ENCODE data around the gene SUCO. TPM values are rescaled to one million over a fixed set of nuclear protein-coding genes. Genes with fewer than 3 reads are reported as not detected.

Gene SUCO
- total RNA-seq, 1 experiment from 2014 or later = 37.7 TPM

DNA sequence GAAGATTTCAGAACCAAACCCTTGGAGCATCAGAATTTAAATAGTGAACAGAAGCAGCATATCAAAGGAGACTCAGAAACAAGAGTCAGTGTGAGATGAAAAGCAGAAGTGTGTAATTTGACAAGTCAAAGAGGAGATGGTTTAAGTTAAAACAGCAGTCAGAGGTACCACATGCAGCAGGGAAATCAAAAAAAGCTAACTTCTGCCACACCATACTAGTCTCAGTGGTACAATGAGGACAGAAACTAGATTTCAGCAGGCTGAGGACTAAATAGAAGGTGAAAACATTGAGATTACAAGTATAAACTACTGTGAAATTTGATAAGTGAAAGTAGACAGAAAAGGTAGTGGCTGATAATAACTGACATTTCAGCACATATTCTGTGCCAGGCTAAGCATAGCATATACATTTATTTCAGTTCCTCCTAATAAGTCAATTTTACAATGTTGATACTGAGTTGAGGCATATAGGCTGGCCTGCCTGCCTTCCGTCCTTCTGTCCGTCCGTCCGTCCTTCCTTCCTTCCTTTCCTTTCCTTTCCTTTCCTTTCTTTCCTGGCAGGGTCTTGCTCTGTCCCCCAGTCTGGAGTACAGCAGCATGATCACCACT lies 12.6 kb downstream of the SUCO start:
- no peak overlapping the region for H2BK20ac ChIP-seq (ENCODE audit: low read depth, low read length, poor library complexity, severe bottlenecking)
- H2AFZ ChIP-seq (ENCODE audit: low read length) = no peak overlapping the region
- H4K5ac ChIP-seq (ENCODE audit: insufficient read length, low read depth, low read length) = no peak overlapping the region
- no peak overlapping the region for H4K91ac ChIP-seq (ENCODE audit: insufficient read length, low read depth, low read length)
- no peak overlapping the region for H2AK5ac ChIP-seq (ENCODE audit: insufficient read length, low read length)
- Mint-ChIP-seq H3K27me3 (ENCODE audit: low read depth) (no peaks in the 10 kb centered on the region), H3K36me3 (ENCODE audit: insufficient read depth in 1 of 3, low read depth in 3 of 3) (peaks cover 0 to 2% (median 0%) of the 10 kb centered on the region in 3 experiments; a peak in 2 of 7 replicates), H3K27ac (no peak overlapping the region), H3K4me3 (no peak overlapping the region), H3K9me3 (no peaks in the 10 kb centered on the region), H3K4me1 (peaks cover 41 to 42% of the 10 kb centered on the region in 2 experiments)
- H3K27me3 ChIP-seq (ENCODE audit: insufficient read depth, low read length) = no peaks in the 10 kb centered on the region
- H3K27ac ChIP-seq (ENCODE audit: insufficient read length, low read depth, low read length) = no peak overlapping the region
- no peak overlapping the region for H3T11ph ChIP-seq (ENCODE audit: low read length)
- H3K4me2 ChIP-seq (ENCODE audit: insufficient read depth, insufficient read length, low read length) = no peak overlapping the region
- H2BK15ac ChIP-seq (ENCODE audit: low read depth, low read length) = no peak overlapping the region
- H3K18ac ChIP-seq (ENCODE audit: insufficient read length, low read depth, low read length) = no peak overlapping the region
- H3K14ac ChIP-seq (ENCODE audit: insufficient read depth, low read length) = no peak overlapping the region
- no peaks in the 10 kb centered on the region for H3K79me1 ChIP-seq (ENCODE audit: insufficient read depth, low read depth, low read length, poor library complexity, severe bottlenecking)
- peaks cover 5% of the 10 kb centered on the region; the same call in 1 of the 2 replicates for H3K4me1 ChIP-seq (ENCODE audit: insufficient read depth, low read length)
- H2BK5ac ChIP-seq (ENCODE audit: insufficient read length, low read length) = no peak overlapping the region
- no peak overlapping the region for H3K23ac ChIP-seq (ENCODE audit: insufficient read length, low read depth, low read length)
- H3K4ac ChIP-seq (ENCODE audit: low read depth, low read length) = no peak overlapping the region
- no peak for DNase-seq
- H3K79me2 ChIP-seq (ENCODE audit: insufficient read depth, low read length) = peaks cover 37% of the 10 kb centered on the region; the same call in 1 of the 2 replicates
- H2BK12ac ChIP-seq (ENCODE audit: insufficient read length, low read depth, low read length) = no peak overlapping the region
- H2BK120ac ChIP-seq (ENCODE audit: low read depth, low read length, poor library complexity, severe bottlenecking) = no peak overlapping the region
- TF ChIP-seq CTCF (conservative IDR thresholded peaks at IDR 0.05) = no peak
- H3K9ac ChIP-seq (ENCODE audit: extremely low read depth, insufficient read length, low read length) = no peak overlapping the region
- no peaks in the 10 kb centered on the region for H3K23me2 ChIP-seq (ENCODE audit: insufficient read length, low read depth, low read length, poor library complexity, severe bottlenecking)
- H3K9me3 ChIP-seq (ENCODE audit: control insufficient read depth, low read depth, low read length) = no peaks in the 10 kb centered on the region
- no CpG with 5 or more reads among the region's 4 CpGs for WGBS (ENCODE audit: extremely low coverage, insufficient read length, low lambda C conversion rate)
- no peaks in the 10 kb centered on the region for H4K20me1 ChIP-seq (ENCODE audit: control insufficient read depth, insufficient read depth, insufficient read length)
- H4K8ac ChIP-seq (replicated peaks; ENCODE audit: insufficient read length, low read depth, low read length) = no peak overlapping the region
- H3K56ac ChIP-seq (ENCODE audit: insufficient read length, low read depth, low read length) = no peak overlapping the region

All from H9 (cell line).